Measurements from ENCODE around the gene PYGL.
"Not testable (repeated sequence)": the region's sequence is repeated elsewhere in the genome, so short reads cannot be mapped to it uniquely, and the experiment has no call there.

PYGL gene

GRCh38 chr14:50972734-50973133, 28.5 kb upstream of the PYGL start:
- no peak overlapping the region for H3K4me3 ChIP-seq (ENCODE audit: insufficient read depth, low read depth, low read length, poor library complexity, severe bottlenecking)
- no peaks in the 10 kb centered on the region for H3K9me3 ChIP-seq (ENCODE audit: control insufficient read depth, low read length)
- no peaks in the 10 kb centered on the region for H3K4me1 ChIP-seq (ENCODE audit: control insufficient read depth, insufficient read depth, low read length, poor library complexity, severe bottlenecking)
- no peak for DNase-seq
- H3K27ac ChIP-seq (ENCODE audit: insufficient read depth, low read length, poor library complexity, severe bottlenecking) = no peak overlapping the region
- no peaks in the 10 kb centered on the region for H3K36me3 ChIP-seq (ENCODE audit: control insufficient read depth, insufficient read depth, low read length)
- no peaks in the 10 kb centered on the region for H3K27me3 ChIP-seq (replicated peaks; ENCODE audit: control insufficient read depth, insufficient read depth, low read length, poor library complexity, severe bottlenecking)

- no peak overlapping the region for H3K4me3 ChIP-seq (ENCODE audit: insufficient read depth, low read depth, low read length, poor library complexity, severe bottlenecking)
- H3K27me3 ChIP-seq (replicated peaks; ENCODE audit: control insufficient read depth, insufficient read depth, low read length, poor library complexity, severe bottlenecking) = no peaks in the 10 kb centered on the region
- no peaks in the 10 kb centered on the region for H3K4me1 ChIP-seq (ENCODE audit: control insufficient read depth, insufficient read depth, low read length, poor library complexity, severe bottlenecking)
- no peak for DNase-seq
- H3K36me3 ChIP-seq (ENCODE audit: control insufficient read depth, insufficient read depth, low read length) = no peaks in the 10 kb centered on the region
- no peak overlapping the region for H3K27ac ChIP-seq (ENCODE audit: insufficient read depth, low read length, poor library complexity, severe bottlenecking)
- H3K9me3 ChIP-seq (ENCODE audit: control insufficient read depth, low read length) = no peaks in the 10 kb centered on the region
Measured at GRCh38 chr14:50970886-50971781, 26.9 kb upstream of the PYGL start.

- Histone ChIP-seq H3K4me3 (ENCODE audit: insufficient read depth, low read depth, low read length, poor library complexity, severe bottlenecking) (no peak overlapping the region), H3K27me3 (replicated peaks; ENCODE audit: control insufficient read depth, insufficient read depth, low read length, poor library complexity, severe bottlenecking) (no peaks in the 10 kb centered on the region), H3K4me1 (ENCODE audit: control insufficient read depth, insufficient read depth, low read length, poor library complexity, severe bottlenecking) (no peaks in the 10 kb centered on the region), H3K9me3 (ENCODE audit: control insufficient read depth, low read length) (no peaks in the 10 kb centered on the region), H3K36me3 (ENCODE audit: control insufficient read depth, insufficient read depth, low read length) (no peaks in the 10 kb centered on the region), H3K27ac (ENCODE audit: insufficient read depth, low read length, poor library complexity, severe bottlenecking) (no peak overlapping the region)
- DNase-seq = no peak
Measured at GRCh38 chr14:50967790-50968189, 23.5 kb upstream of the PYGL start.

GRCh38 chr14:50967103-50967502, 22.8 kb upstream of the PYGL start:
- no peak overlapping the region for H3K4me3 ChIP-seq (ENCODE audit: insufficient read depth, low read depth, low read length, poor library complexity, severe bottlenecking)
- no peaks in the 10 kb centered on the region for H3K27me3 ChIP-seq (replicated peaks; ENCODE audit: control insufficient read depth, insufficient read depth, low read length, poor library complexity, severe bottlenecking)
- no peaks in the 10 kb centered on the region for H3K9me3 ChIP-seq (ENCODE audit: control insufficient read depth, low read length)
- no peak overlapping the region for H3K27ac ChIP-seq (ENCODE audit: insufficient read depth, low read length, poor library complexity, severe bottlenecking)
- DNase-seq = no peak
- no peaks in the 10 kb centered on the region for H3K4me1 ChIP-seq (ENCODE audit: control insufficient read depth, insufficient read depth, low read length, poor library complexity, severe bottlenecking)
- no peaks in the 10 kb centered on the region for H3K36me3 ChIP-seq (ENCODE audit: control insufficient read depth, insufficient read depth, low read length)

GRCh38 chr14:50964683-50965390, 20.6 kb upstream of the PYGL start:
- H3K9me3 ChIP-seq (ENCODE audit: control insufficient read depth, low read length) = no peaks in the 10 kb centered on the region
- no peaks in the 10 kb centered on the region for H3K27me3 ChIP-seq (replicated peaks; ENCODE audit: control insufficient read depth, insufficient read depth, low read length, poor library complexity, severe bottlenecking)
- H3K4me3 ChIP-seq (ENCODE audit: insufficient read depth, low read depth, low read length, poor library complexity, severe bottlenecking) = no peak overlapping the region
- no peak overlapping the region for H3K27ac ChIP-seq (ENCODE audit: insufficient read depth, low read length, poor library complexity, severe bottlenecking)
- H3K36me3 ChIP-seq (ENCODE audit: control insufficient read depth, insufficient read depth, low read length) = no peaks in the 10 kb centered on the region
- H3K4me1 ChIP-seq (ENCODE audit: control insufficient read depth, insufficient read depth, low read length, poor library complexity, severe bottlenecking) = no peaks in the 10 kb centered on the region
- no peak for DNase-seq

- no peak for DNase-seq
- Histone ChIP-seq H3K27me3 (replicated peaks; ENCODE audit: control insufficient read depth, insufficient read depth, low read length, poor library complexity, severe bottlenecking) (no peaks in the 10 kb centered on the region), H3K9me3 (ENCODE audit: control insufficient read depth, low read length) (no peaks in the 10 kb centered on the region), H3K27ac (ENCODE audit: insufficient read depth, low read length, poor library complexity, severe bottlenecking) (no peak overlapping the region), H3K4me3 (ENCODE audit: insufficient read depth, low read depth, low read length, poor library complexity, severe bottlenecking) (no peak overlapping the region), H3K36me3 (ENCODE audit: control insufficient read depth, insufficient read depth, low read length) (no peaks in the 10 kb centered on the region), H3K4me1 (ENCODE audit: control insufficient read depth, insufficient read depth, low read length, poor library complexity, severe bottlenecking) (no peaks in the 10 kb centered on the region)
Measured at GRCh38 chr14:50963919-50964318, 19.6 kb upstream of the PYGL start.

GRCh38 chr14:50961605-50962221, 17.4 kb upstream of the PYGL start:
- H3K4me3 ChIP-seq (ENCODE audit: insufficient read depth, low read depth, low read length, poor library complexity, severe bottlenecking) = no peak overlapping the region
- DNase-seq = no peak
- H3K27ac ChIP-seq (ENCODE audit: insufficient read depth, low read length, poor library complexity, severe bottlenecking) = no peak overlapping the region
- H3K36me3 ChIP-seq (ENCODE audit: control insufficient read depth, insufficient read depth, low read length) = no peaks in the 10 kb centered on the region
- no peaks in the 10 kb centered on the region for H3K4me1 ChIP-seq (ENCODE audit: control insufficient read depth, insufficient read depth, low read length, poor library complexity, severe bottlenecking)
- no peaks in the 10 kb centered on the region for H3K27me3 ChIP-seq (replicated peaks; ENCODE audit: control insufficient read depth, insufficient read depth, low read length, poor library complexity, severe bottlenecking)
- H3K9me3 ChIP-seq (ENCODE audit: control insufficient read depth, low read length) = no peaks in the 10 kb centered on the region

GRCh38 chr14:50957296-50957695, 13.0 kb upstream of the PYGL start:
- no peaks in the 10 kb centered on the region for H3K9me3 ChIP-seq (ENCODE audit: control insufficient read depth, low read length)
- no peak overlapping the region for H3K4me3 ChIP-seq (ENCODE audit: insufficient read depth, low read depth, low read length, poor library complexity, severe bottlenecking)
- no peak for DNase-seq
- H3K27me3 ChIP-seq (replicated peaks; ENCODE audit: control insufficient read depth, insufficient read depth, low read length, poor library complexity, severe bottlenecking) = no peaks in the 10 kb centered on the region
- no peaks in the 10 kb centered on the region for H3K4me1 ChIP-seq (ENCODE audit: control insufficient read depth, insufficient read depth, low read length, poor library complexity, severe bottlenecking)
- H3K27ac ChIP-seq (ENCODE audit: insufficient read depth, low read length, poor library complexity, severe bottlenecking) = no peak overlapping the region
- no peaks in the 10 kb centered on the region for H3K36me3 ChIP-seq (ENCODE audit: control insufficient read depth, insufficient read depth, low read length)

- H3K9me3 ChIP-seq (ENCODE audit: control insufficient read depth, low read length); H3K27me3 ChIP-seq (replicated peaks; ENCODE audit: control insufficient read depth, insufficient read depth, low read length, poor library complexity, severe bottlenecking); H3K27ac ChIP-seq (ENCODE audit: insufficient read depth, low read length, poor library complexity, severe bottlenecking); H3K4me1 ChIP-seq (ENCODE audit: control insufficient read depth, insufficient read depth, low read length, poor library complexity, severe bottlenecking); H3K4me3 ChIP-seq (ENCODE audit: insufficient read depth, low read depth, low read length, poor library complexity, severe bottlenecking); DNase-seq; H3K36me3 ChIP-seq (ENCODE audit: control insufficient read depth, insufficient read depth, low read length): not testable (repeated sequence)
Measured at GRCh38 chr14:50956421-50956820, 12.1 kb upstream of the PYGL start.

Measured in effector memory CD4-positive, alpha-beta T cell (primary cell).